Activated CD4-positive, alpha-beta memory T cell treated with anti-CD3 and anti-CD28 coated beads, Interleukin-2, amount 10 ng/mL, durations not matched to agents 7 days and 5 days (primary cell): ENCODE data around the gene TCF7L2. TPM values are rescaled to one million over a fixed set of nuclear protein-coding genes. Genes with fewer than 3 reads are reported as not detected.

Experiments used
- CTCF ChIA-PET: fragments of 350-600 bp; sonication (Branson Sonifier 250); formaldehyde crosslinking; loops from one replicate; lab custom pipeline; 2021; ENCODE audit warnings: antibody characterized with exemption, inconsistent platforms; lab: Charles Lee
- POLR2A ChIA-PET: fragments of 350-600 bp; sonication (Branson Sonifier 250); formaldehyde crosslinking; loops from one replicate; lab custom pipeline; 2021; ENCODE audit warnings: antibody characterized with exemption; lab: Charles Lee
- DNase-seq: peaks from one replicate; pipeline ENCODE4 v3.0.0-alpha.2; 2020
- H3K27ac Mint-ChIP-seq: one replicate; pipeline ENCODE4 v1.8.0; 2021; ENCODE audit warnings: mild to moderate bottlenecking, mixed read lengths
- H3K27me3 Mint-ChIP-seq: one replicate; pipeline ENCODE4 v1.8.0; 2021; ENCODE audit warnings: mixed read lengths
- H3K36me3 Mint-ChIP-seq: one replicate; pipeline ENCODE4 v1.8.0; 2021; ENCODE audit warnings: low read depth, mixed read lengths
- H3K4me1 Mint-ChIP-seq: one replicate; pipeline ENCODE4 v1.8.0; 2021; ENCODE audit warnings: mixed read lengths
- H3K4me3 Mint-ChIP-seq: one replicate; pipeline ENCODE4 v1.8.0; 2021; ENCODE audit warnings: mild to moderate bottlenecking, mixed read lengths
- H3K9me3 Mint-ChIP-seq: one replicate; pipeline ENCODE4 v1.8.0; 2021; ENCODE audit warnings: mixed read lengths
- total RNA-seq, 2 experiments: library from RNA; stranded (reverse); gene quantifications; one replicate each; pipeline ENCODE4 v1.2.3, GENCODE V29; 2021

TCF7L2 gene
- total RNA-seq, 2 experiments from 2014 or later = 0.60 to 0.76 TPM

- Mint-ChIP-seq H3K9me3 (no peaks in the 10 kb centered on the region), H3K27ac (no peak overlapping the region), H3K4me3 (no peak overlapping the region), H3K4me1 (no peaks in the 10 kb centered on the region), H3K36me3 (no peaks in the 10 kb centered on the region), H3K27me3 (peaks cover 8% of the 10 kb centered on the region)
- DNase-seq = no peak
- ChIA-PET CTCF (no interaction called here), POLR2A (no interaction called here)
Measured at GRCh38 chr10:113044016-113044755, 94.1 kb downstream of the TCF7L2 start.

- Mint-ChIP-seq H3K27me3 (peaks cover 8% of the 10 kb centered on the region), H3K36me3 (no peaks in the 10 kb centered on the region), H3K4me1 (no peaks in the 10 kb centered on the region), H3K27ac (no peak overlapping the region), H3K4me3 (no peak overlapping the region), H3K9me3 (no peaks in the 10 kb centered on the region)
- no peak for DNase-seq
- ChIA-PET POLR2A (no interaction called here), CTCF (no interaction called here)
Measured at GRCh38 chr10:113045147-113046055, 95.4 kb downstream of the TCF7L2 start.

GRCh38 chr10:113047151-113047550, 97.1 kb downstream of the TCF7L2 start:
- Mint-ChIP-seq H3K4me1 (no peaks in the 10 kb centered on the region), H3K27me3 (peaks cover 13% of the 10 kb centered on the region), H3K36me3 (no peaks in the 10 kb centered on the region), H3K27ac (no peak overlapping the region), H3K9me3 (no peaks in the 10 kb centered on the region), H3K4me3 (no peak overlapping the region)
- no peak for DNase-seq
- ChIA-PET POLR2A (no interaction called here), CTCF (no interaction called here)

- Mint-ChIP-seq H3K4me1 (no peaks in the 10 kb centered on the region), H3K4me3 (no peak overlapping the region), H3K27ac (no peak overlapping the region), H3K9me3 (no peaks in the 10 kb centered on the region), H3K36me3 (no peaks in the 10 kb centered on the region), H3K27me3 (peaks cover 10% of the 10 kb centered on the region)
- no peak for DNase-seq
- ChIA-PET POLR2A (no interaction called here), CTCF (no interaction called here)
Measured at GRCh38 chr10:113047605-113047962, 97.5 kb downstream of the TCF7L2 start.

- no peak overlapping the region for H3K4me3 Mint-ChIP-seq
- ChIA-PET CTCF (no interaction called here), POLR2A (no interaction called here)
- H3K27ac Mint-ChIP-seq = no peak overlapping the region
- H3K9me3 Mint-ChIP-seq = no peaks in the 10 kb centered on the region
- no peaks in the 10 kb centered on the region for H3K4me1 Mint-ChIP-seq
- no peak for DNase-seq
- H3K27me3 Mint-ChIP-seq = peaks cover 10% of the 10 kb centered on the region
- H3K36me3 Mint-ChIP-seq = no peaks in the 10 kb centered on the region
Measured at GRCh38 chr10:113047963-113048781, 98.1 kb downstream of the TCF7L2 start.

- Mint-ChIP-seq H3K27me3 (peaks cover 16% of the 10 kb centered on the region), H3K4me3 (no peak overlapping the region), H3K36me3 (no peaks in the 10 kb centered on the region), H3K4me1 (no peaks in the 10 kb centered on the region), H3K9me3 (no peaks in the 10 kb centered on the region), H3K27ac (no peak overlapping the region)
- no peak for DNase-seq
- CTCF ChIA-PET = no interaction called here
- POLR2A ChIA-PET = no interaction called here
Measured at GRCh38 chr10:113049881-113050280, 99.8 kb downstream of the TCF7L2 start.

GRCh38 chr10:113052076-113052830, 102.2 kb downstream of the TCF7L2 start:
- Mint-ChIP-seq H3K9me3 (no peaks in the 10 kb centered on the region), H3K4me1 (no peaks in the 10 kb centered on the region), H3K4me3 (no peak overlapping the region), H3K36me3 (no peaks in the 10 kb centered on the region), H3K27ac (no peak overlapping the region), H3K27me3 (peaks cover 16% of the 10 kb centered on the region)
- no peak for DNase-seq
- ChIA-PET CTCF (no interaction called here), POLR2A (no interaction called here)

- no peaks in the 10 kb centered on the region for H3K36me3 Mint-ChIP-seq
- H3K9me3 Mint-ChIP-seq = no peaks in the 10 kb centered on the region
- H3K27ac Mint-ChIP-seq = no peak overlapping the region
- H3K4me3 Mint-ChIP-seq = no peak overlapping the region
- ChIA-PET POLR2A (no interaction called here), CTCF (no interaction called here)
- H3K27me3 Mint-ChIP-seq = peaks cover 15% of the 10 kb centered on the region
- no peak for DNase-seq
- no peaks in the 10 kb centered on the region for H3K4me1 Mint-ChIP-seq
Measured at GRCh38 chr10:113053091-113053490, 103.0 kb downstream of the TCF7L2 start.

- Mint-ChIP-seq H3K36me3 (no peaks in the 10 kb centered on the region), H3K27ac (no peak overlapping the region), H3K9me3 (no peaks in the 10 kb centered on the region), H3K4me3 (no peak overlapping the region), H3K4me1 (no peaks in the 10 kb centered on the region), H3K27me3 (peaks cover 15% of the 10 kb centered on the region)
- ChIA-PET CTCF (no interaction called here), POLR2A (no interaction called here)
- DNase-seq = no peak
Measured at GRCh38 chr10:113053881-113054280, 103.8 kb downstream of the TCF7L2 start.

GRCh38 chr10:113055458-113055857, 105.4 kb downstream of the TCF7L2 start:
- POLR2A ChIA-PET = no interaction called here
- Mint-ChIP-seq H3K36me3 (no peaks in the 10 kb centered on the region), H3K27me3 (peaks cover 12% of the 10 kb centered on the region), H3K4me3 (no peak overlapping the region), H3K4me1 (no peaks in the 10 kb centered on the region), H3K9me3 (no peaks in the 10 kb centered on the region), H3K27ac (no peak overlapping the region)
- no peak for DNase-seq
- CTCF ChIA-PET = interaction anchor here (1.2 kb wide), 1 partner anchor 330 kb away, joined by 3 read pairs; no protein-coding TSS in a partner anchor

- peaks cover 12% of the 10 kb centered on the region for H3K27me3 Mint-ChIP-seq
- ChIA-PET CTCF (interaction anchor here (1.2 kb wide), 1 partner anchor 329 kb away, joined by 3 read pairs; no protein-coding TSS in a partner anchor), POLR2A (no interaction called here)
- DNase-seq = no peak
- no peaks in the 10 kb centered on the region for H3K36me3 Mint-ChIP-seq
- H3K27ac Mint-ChIP-seq = no peak overlapping the region
- H3K4me1 Mint-ChIP-seq = no peaks in the 10 kb centered on the region
- H3K9me3 Mint-ChIP-seq = no peaks in the 10 kb centered on the region
- no peak overlapping the region for H3K4me3 Mint-ChIP-seq
Measured at GRCh38 chr10:113056030-113056429, 106.0 kb downstream of the TCF7L2 start.

- Mint-ChIP-seq H3K4me1 (no peaks in the 10 kb centered on the region), H3K4me3 (no peak overlapping the region), H3K27me3 (peaks cover 12% of the 10 kb centered on the region), H3K36me3 (no peaks in the 10 kb centered on the region), H3K27ac (no peak overlapping the region), H3K9me3 (no peaks in the 10 kb centered on the region)
- CTCF ChIA-PET = no interaction called here
- POLR2A ChIA-PET = no interaction called here
- no peak for DNase-seq
Measured at GRCh38 chr10:113056441-113057021, 106.5 kb downstream of the TCF7L2 start.
